NCI-H2081 (cell line): ENCODE data around the gene LAMB4.

Experiments
- DNase-seq, 2 experiments: peaks; one replicate each; lab custom pipeline; 2025; lab: John Stamatoyannopoulos, UW

The LAMB4 gene

DNA sequence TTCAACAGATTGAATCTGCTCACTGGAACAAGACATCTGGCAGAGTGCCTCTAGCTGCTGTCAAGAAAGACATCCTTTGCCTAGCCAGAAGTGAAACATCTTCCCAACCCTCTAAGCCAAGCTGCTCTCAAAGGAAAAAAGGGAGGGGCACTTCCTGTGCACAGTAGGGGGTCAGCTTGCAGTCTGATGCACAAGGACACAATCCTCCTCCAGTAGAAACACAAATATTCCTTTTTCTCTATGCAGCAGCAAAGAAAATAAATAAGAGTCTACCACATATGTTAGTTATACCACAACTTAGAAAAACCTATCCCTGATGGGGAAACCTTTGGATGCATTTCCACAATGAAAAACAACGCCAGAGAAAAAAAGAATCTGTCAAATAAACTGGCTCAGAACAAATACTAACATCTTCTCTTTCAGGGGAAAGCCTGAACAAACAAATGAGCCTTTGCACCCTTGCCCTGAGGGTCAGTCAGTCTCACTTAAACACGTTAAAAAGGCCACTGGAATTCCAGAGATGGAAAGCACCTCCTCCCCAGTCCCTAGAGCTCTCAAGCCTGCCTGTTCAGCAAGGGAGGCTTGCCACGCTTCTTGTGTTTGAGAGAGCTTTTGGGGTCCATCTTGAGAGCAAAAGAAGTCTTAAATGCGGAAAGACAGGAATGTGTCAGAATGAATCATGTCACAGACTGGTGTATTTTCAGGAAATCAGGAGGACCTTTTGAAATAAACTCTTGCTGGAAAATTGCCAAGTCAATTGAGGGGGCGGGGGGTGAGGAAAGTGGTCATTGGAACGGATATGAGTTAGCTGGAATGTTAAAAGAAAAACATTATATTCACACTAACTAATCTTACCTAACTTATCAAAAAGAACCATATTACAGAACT, 134.7 kb downstream of the LAMB4 start:
- DNase-seq = peak; percentile 17 to 41

- peak in 1 of 2 experiments; percentile 48 for DNase-seq
Observed at GRCh38 chr7:107994421-107995030, 135.6 kb downstream of the LAMB4 start.

- peak; percentile 66 to 90 for DNase-seq
Observed at GRCh38 chr7:107993891-107994291, 136.3 kb downstream of the LAMB4 start.

DNA sequence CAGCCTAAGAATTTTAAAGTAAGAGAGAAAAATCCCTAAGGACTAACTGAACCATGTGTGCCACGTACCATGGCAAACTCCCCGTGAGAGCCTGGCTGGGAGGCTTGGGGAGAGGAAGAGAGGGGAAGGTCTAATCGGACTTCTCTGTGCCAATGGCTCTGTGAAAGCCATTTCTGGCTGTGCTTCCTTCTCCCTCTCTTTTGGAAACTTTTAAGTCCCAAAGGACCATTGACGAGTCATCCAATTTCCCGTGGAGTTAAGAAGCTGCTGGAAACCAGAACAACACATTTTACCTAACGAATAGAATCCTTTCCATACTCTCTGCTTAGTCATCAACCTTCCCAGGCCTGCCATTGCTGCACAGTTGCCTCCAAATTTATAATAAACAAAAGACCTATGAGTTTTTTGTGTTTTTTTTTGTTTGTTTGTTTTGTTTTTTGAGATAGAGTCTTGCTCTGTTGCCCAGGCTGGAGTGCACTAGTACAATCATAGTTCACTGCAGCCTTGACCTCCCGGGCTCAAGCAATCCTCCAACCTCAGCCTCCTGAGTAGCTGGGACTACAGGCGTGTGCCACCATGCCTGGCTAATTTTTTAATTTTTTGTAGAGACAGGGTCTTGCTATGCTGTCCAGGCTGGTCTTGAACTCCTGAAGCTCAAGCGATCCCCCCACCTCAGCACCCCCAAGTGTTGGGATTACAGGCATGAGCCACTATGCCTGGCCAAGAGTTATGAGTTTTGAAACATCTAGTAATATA, 140.4 kb downstream of the LAMB4 start:
- no peak for DNase-seq

GRCh38 chr7:107982918-107983389, 147.2 kb downstream of the LAMB4 start:
- DNase-seq = peak; percentile 58 to 89

- no peak for DNase-seq
Observed at GRCh38 chr7:107982042-107982840, 147.9 kb downstream of the LAMB4 start.

- DNase-seq = no peak
Observed at GRCh38 chr7:107981466-107981865, 148.7 kb downstream of the LAMB4 start.

- no peak for DNase-seq
Observed at GRCh38 chr7:107980671-107981190, 149.4 kb downstream of the LAMB4 start.

DNA sequence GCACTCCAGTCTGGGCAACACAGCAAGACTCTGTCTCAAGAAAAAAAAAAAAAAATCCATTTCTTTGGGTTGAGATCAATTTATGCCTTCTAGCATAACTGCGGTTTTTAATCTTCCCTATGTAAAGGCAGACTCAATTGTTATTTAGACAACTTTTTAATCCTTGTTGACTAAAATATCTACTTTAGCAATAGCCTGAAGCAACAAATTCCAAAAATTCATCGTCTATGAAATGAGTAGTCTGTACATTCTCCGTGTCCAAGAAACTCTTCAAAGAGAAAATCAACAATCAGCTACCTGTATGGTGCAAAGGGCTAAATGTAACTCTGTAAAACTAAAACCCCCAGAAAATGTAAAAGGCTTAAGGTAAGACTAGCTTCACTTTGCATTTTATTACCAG, 150.0 kb downstream of the LAMB4 start:
- no peak for DNase-seq

DNA sequence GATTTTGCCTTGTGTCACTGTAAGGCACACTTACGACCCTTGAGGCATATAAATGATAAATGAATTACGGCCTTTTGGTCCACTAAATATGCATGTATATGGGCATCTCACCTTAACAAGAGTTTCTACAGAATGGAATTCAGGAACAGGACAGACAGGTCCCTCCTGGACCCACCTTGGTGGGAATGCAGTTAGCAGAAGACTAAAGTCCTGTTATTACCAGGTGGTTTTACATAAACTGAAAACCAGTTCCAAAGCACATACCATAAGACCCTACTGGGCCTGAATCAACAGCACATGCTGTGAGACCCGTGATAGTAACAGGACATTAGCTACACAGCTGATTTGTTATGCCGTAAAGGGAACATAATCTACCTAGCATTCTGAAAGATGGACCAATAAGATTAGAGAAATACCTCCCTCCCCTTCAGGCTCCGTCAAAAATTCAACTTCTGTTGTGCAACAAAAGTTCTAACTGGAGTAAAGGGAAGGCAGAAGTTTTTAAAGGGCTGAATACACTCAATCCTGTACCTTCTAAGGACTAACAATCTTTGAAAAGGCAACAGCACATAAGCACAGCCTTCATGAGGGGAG, 151.2 kb downstream of the LAMB4 start:
- no peak for DNase-seq

DNA sequence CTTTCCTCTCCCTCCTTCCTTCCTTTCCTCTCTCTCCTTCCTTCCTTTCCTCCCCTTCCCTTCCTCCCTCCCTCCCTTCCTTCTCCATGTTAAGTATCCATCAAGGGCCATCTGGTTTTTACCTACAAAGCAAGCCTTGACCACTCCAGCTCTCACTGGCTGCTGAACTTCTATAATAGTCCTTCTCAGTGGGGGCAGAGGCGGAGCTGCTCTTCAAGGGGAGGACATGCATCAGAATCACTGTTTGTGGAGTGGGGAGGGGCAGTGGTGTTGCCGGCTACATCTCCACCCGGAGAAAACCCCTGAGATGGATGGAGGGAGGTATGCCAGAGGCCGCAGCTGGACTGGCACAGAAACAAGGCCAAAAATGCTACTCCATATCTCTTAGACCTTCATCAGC, 153.1 kb downstream of the LAMB4 start:
- DNase-seq = no peak

DNA sequence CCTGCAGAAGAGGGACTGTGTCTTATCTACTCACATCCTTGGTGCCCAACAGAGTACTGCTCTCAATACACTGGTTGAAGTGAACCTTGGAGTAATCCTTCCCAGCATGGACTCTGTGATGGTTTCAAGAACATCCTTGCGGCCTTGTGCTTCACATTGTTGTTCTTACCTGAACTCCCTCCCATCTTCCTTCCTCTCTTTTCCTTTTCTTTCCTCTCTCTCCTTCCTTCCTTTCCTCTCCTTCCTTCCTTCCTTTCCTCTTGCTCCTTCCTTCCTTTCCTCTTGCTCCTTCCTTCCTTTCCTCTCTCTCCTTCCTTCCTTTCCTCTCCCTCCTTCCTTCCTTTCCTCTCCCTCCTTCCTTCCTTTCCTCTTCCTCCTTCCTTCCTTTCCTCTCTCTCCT, 153.5 kb downstream of the LAMB4 start:
- DNase-seq = no peak

GRCh38 chr7:107975394-107976013, 154.7 kb downstream of the LAMB4 start:
- DNase-seq = no peak

DNA sequence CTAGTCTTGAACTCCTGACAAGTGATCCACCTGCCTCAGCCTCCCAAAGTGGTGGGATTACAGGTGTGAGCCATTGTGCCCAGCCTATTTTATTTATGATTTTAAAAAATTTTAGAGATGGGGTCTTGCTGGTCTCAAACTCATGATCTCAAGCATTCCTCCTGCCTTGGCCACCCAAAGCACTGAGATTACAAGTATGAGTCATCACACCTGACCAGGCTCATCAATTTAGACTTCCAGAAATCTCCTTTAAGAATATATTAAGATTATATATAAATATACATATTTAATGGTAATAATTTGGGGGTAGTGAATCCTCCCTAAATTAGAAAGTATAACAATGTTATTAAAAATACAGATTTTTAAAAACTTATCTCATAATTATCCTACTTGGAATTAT, 156.3 kb downstream of the LAMB4 start:
- no peak for DNase-seq
